Measurements from ENCODE around the gene MLEC.

DNA sequence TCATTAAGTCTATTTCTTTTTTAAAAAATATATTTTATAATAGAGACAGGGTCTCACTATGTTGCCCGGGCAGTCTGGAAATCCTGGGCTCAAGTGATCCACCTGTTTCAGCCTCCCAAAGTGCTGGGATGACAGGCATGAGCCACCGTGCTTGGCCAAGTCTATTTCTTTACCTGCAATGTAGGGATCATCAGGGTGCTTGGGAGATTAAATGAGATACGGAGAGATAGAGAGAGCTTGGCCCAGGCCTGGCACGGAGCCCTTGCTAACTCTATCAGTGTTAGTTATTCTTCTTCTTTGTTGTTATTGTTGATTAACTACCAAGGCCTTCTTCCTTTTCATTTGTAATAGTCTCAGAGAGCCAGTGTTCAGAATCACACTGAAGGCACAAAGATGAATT lies 43.4 kb upstream of the MLEC start:
- TF ChIP-seq POLR2A (IDR thresholded peaks at IDR 0.05; ENCODE audit: low read depth, low read length): no peak
- no peak for TF ChIP-seq POLR2AphosphoS5 (IDR thresholded peaks at IDR 0.05; ENCODE audit: low read depth, low read length)
- TF ChIP-seq TAF1 (IDR thresholded peaks at IDR 0.05; ENCODE audit: borderline replicate concordance, low read depth, low read length): no peak
